ENCODE data around the gene ADCY4.
"Not testable (repeated sequence)": the region's sequence is repeated elsewhere in the genome, so short reads cannot be mapped to it uniquely, and the experiment has no call there.

Gene ADCY4

GRCh38 chr14:24366721-24367513, 32.0 kb upstream of the ADCY4 start:
- DNase-seq, result peak; percentile 96

- no peak for DNase-seq
Measured at GRCh38 chr14:24366413-24366720, 31.5 kb upstream of the ADCY4 start.

- peak; percentile 91 for DNase-seq
Measured at GRCh38 chr14:24365600-24366412, 30.9 kb upstream of the ADCY4 start.

- no peak for DNase-seq
Measured at GRCh38 chr14:24364841-24365240, 30.0 kb upstream of the ADCY4 start.

GRCh38 chr14:24363401-24363800, 28.5 kb upstream of the ADCY4 start:
- no peak for DNase-seq

- no peak for DNase-seq
Measured at GRCh38 chr14:24362241-24362960, 27.5 kb upstream of the ADCY4 start.

GRCh38 chr14:24361326-24361725, 26.5 kb upstream of the ADCY4 start:
- DNase-seq, result no peak

- no peak for DNase-seq
Measured at GRCh38 chr14:24360281-24360680, 25.4 kb upstream of the ADCY4 start.

- DNase-seq, result no peak
Measured at GRCh38 chr14:24356208-24356607, 21.3 kb upstream of the ADCY4 start.

GRCh38 chr14:24355009-24355408, 20.1 kb upstream of the ADCY4 start:
- DNase-seq, result no peak

- DNase-seq, result not testable (repeated sequence)
Measured at GRCh38 chr14:24354482-24354825, 19.6 kb upstream of the ADCY4 start.

GRCh38 chr14:24353559-24354481, 18.9 kb upstream of the ADCY4 start:
- no peak for DNase-seq

- DNase-seq, result peak; percentile 40
Measured at GRCh38 chr14:24351517-24351916, 16.6 kb upstream of the ADCY4 start.

- no peak for DNase-seq
Measured at GRCh38 chr14:24349742-24350141, 14.9 kb upstream of the ADCY4 start.

GRCh38 chr14:24348186-24348585, 13.3 kb upstream of the ADCY4 start:
- DNase-seq, result no peak

- DNase-seq, result no peak
Measured at GRCh38 chr14:24347134-24347533, 12.3 kb upstream of the ADCY4 start.

GRCh38 chr14:24343795-24344660, 9.2 kb upstream of the ADCY4 start:
- no peak for DNase-seq

GRCh38 chr14:24342889-24343288, 8.0 kb upstream of the ADCY4 start:
- no peak for DNase-seq

GRCh38 chr14:24340606-24341005, 5.7 kb upstream of the ADCY4 start:
- no peak for DNase-seq

GRCh38 chr14:24339284-24340151, 4.6 kb upstream of the ADCY4 start, which contains the start of gene RIPK3:
Gene RIPK3, minus strand, starts transcription at chr14:24339991. Its CDS starts 165 bp downstream, at chr14:24339826.
- no peak for DNase-seq

- DNase-seq, result no peak
Measured at GRCh38 chr14:24338843-24339242, 4.0 kb upstream of the ADCY4 start.
